Transverse colon (tissue), 4 donors: Measurements from ENCODE around the gene SLC7A14. TPM values are rescaled to one million over a fixed set of nuclear protein-coding genes. Genes with fewer than 3 reads are reported as not detected.

ENCODE experiments used
- DNase-seq: peaks from one replicate; pipeline ENCODE4 v3.0.0-alpha.2; 2019
- H3K27ac ChIP-seq, 4 donors: fragments of 200-600 bp; sonication (generic); 2 replicates each; pipeline ENCODE4 v1.5.1; 2016 to 2018; ENCODE audit warnings: inconsistent platforms in 4 of 4
- H3K27me3 ChIP-seq: fragments of 200-600 bp; sonication (generic); 2 replicates; pipeline ENCODE4 v1.5.1; 2017; ENCODE audit warnings: inconsistent platforms
- H3K36me3 ChIP-seq, 4 donors: fragments of 200-600 bp; sonication (generic); 2 replicates each; pipeline ENCODE4 v1.5.1; 2017 to 2019; ENCODE audit warnings: inconsistent platforms in 4 of 4
- H3K4me1 ChIP-seq, 4 donors: fragments of 200-600 bp; sonication (generic); 2 replicates each; pipeline ENCODE4 v1.5.1; 2017 to 2020; ENCODE audit warnings: inconsistent platforms in 4 of 4
- H3K4me3 ChIP-seq, 4 donors: fragments of 200-600 bp; sonication (generic); 1 replicate in 1 of 4; 2 replicates in 3 of 4; pipeline versions ENCODE4 v1.5.1 to v1.6.1; 2017 to 2019; ENCODE audit warnings: inconsistent platforms in 4 of 4
- H3K9me3 ChIP-seq, 2 donors: fragments of 200-600 bp; sonication (generic); 2 replicates each; pipeline ENCODE4 v1.5.1; 2017 to 2019; ENCODE audit warnings: inconsistent platforms in 2 of 2
- EP300 ChIP-seq: sonication (generic); formaldehyde crosslinking; IDR thresholded peaks from one replicate; pipeline ENCODE4 v1.6.1; 2017; ENCODE audit warnings: antibody characterized with exemption, low read depth
- POLR2A ChIP-seq: fragments of 450-650 bp; IDR thresholded peaks from one replicate; pipeline ENCODE4 v1.6.1; 2016; ENCODE audit warnings: antibody characterized with exemption, mild to moderate bottlenecking, moderate library complexity
- POLR2AphosphoS5 ChIP-seq, 3 donors: sonication (generic); formaldehyde crosslinking; IDR thresholded peaks; one replicate each; pipeline ENCODE4 v1.6.1; 2016; ENCODE audit warnings: antibody characterized with exemption in 3 of 3
- WGBS, 2 donors: methylation state at CpG; one replicate each; pipeline ENCODE4 v1.1.5; 2018; ENCODE audit warnings: low coverage in 1 of 2; 5-methylcytosine and 5-hydroxymethylcytosine counted together
- in situ Hi-C, 4 donors: fragments of 200-750 bp; cut with MboI; loops; one replicate each; pipeline versions ENCODE4 v1.15.0 to v1.15.1; 2017; ENCODE audit warnings: low sequenced_read_pairs in 3 of 4, low pct_ligation_motif_present in 1 of 4, low pct_unique_long_range_greater_than_20kb in 1 of 4
- intact Hi-C: fragments of 100-400 bp; cut with DNase I; formaldehyde crosslinking; loops from one replicate; pipeline ENCODE4 v1.15.1; 2023; ENCODE audit warnings: low total_unique reads
- total RNA-seq, 4 donors: library from RNA; depleted of rRNA; stranded (reverse); fragments of >200 nt; gene quantifications; one replicate each; pipeline ENCODE4 v1.1.0, GENCODE V29; 2016
- TF ChIP-seq, protein P1 (sequence below), 5 experiments: fragments of 200-600 bp in 3 of 5; fragments of 450-650 bp in 2 of 5; sonication (generic) in 3 of 5; IDR thresholded peaks; 1 replicate in 2 of 5; 2 replicates in 3 of 5; pipeline ENCODE4 v1.5.1; 2016 to 2017; ENCODE audit warnings: antibody characterized with exemption in 5 of 5, inconsistent platforms in 3 of 5, mild to moderate bottlenecking in 2 of 5, moderate library complexity in 1 of 5

The SLC7A14 gene
- total RNA-seq, 4 donors from 2014 or later, result 0.48 to 0.80 (median 0.72) TPM

DNA sequence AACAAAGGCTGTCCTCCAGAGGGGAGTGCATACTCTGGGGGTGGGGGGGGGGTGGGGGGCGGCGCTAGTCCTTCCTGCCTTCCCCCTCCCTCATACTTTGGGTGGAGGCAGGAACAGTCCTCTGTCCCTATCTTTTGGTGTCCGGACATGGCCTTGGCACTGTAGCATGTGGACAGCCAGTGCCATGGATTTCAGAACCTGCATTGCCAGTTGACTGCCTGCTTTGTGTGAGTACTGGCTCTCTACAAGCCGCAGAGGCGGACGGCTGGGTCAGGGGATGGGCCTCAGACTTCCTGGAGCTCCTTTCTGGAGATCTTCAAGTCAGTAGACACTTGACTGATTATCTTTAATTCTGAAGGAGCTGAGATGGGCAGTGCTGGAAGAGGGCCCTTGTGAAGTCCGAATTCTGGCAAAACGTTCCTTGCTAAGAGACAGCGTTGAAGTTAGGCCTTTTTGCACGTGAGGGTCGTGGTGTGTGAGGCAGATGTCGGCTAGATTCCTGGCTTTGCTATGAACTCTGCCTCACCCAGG is 164.7 kb downstream of the SLC7A14 start:
- H3K9me3 ChIP-seq, result no peaks in the 10 kb centered on the region
- WGBS, 2 donors, result 60 to 70% methylated on average over 1 to 12 of the region's 12 CpGs
- peaks cover 46% of the 10 kb centered on the region for H3K27me3 ChIP-seq
- TF ChIP-seq EP300 (no peak), POLR2A (no peak), POLR2AphosphoS5 (IDR thresholded peaks at IDR 0.05) (no peak)
- TF ChIP-seq, protein P1, sequence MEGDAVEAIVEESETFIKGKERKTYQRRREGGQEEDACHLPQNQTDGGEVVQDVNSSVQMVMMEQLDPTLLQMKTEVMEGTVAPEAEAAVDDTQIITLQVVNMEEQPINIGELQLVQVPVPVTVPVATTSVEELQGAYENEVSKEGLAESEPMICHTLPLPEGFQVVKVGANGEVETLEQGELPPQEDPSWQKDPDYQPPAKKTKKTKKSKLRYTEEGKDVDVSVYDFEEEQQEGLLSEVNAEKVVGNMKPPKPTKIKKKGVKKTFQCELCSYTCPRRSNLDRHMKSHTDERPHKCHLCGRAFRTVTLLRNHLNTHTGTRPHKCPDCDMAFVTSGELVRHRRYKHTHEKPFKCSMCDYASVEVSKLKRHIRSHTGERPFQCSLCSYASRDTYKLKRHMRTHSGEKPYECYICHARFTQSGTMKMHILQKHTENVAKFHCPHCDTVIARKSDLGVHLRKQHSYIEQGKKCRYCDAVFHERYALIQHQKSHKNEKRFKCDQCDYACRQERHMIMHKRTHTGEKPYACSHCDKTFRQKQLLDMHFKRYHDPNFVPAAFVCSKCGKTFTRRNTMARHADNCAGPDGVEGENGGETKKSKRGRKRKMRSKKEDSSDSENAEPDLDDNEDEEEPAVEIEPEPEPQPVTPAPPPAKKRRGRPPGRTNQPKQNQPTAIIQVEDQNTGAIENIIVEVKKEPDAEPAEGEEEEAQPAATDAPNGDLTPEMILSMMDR (IDR thresholded peaks at IDR 0.05), result no peak
- H3K4me3 ChIP-seq, result no peak overlapping the region
- DNase-seq, result no peak
- intact Hi-C loops (no loop called here), in situ Hi-C loops (loop anchor here in 3 of 4 donors (25.0 kb wide), 3 partner anchors 109 to 391 kb away; no protein-coding TSS in a partner anchor)
- peak overlapping the region in 1 of 4 donors; percentile 44 for H3K27ac ChIP-seq
- H3K4me1 ChIP-seq, result peaks cover 4 to 19% (median 18%) of the 10 kb centered on the region in 4 donors
- H3K36me3 ChIP-seq, result no peaks in the 10 kb centered on the region

DNA sequence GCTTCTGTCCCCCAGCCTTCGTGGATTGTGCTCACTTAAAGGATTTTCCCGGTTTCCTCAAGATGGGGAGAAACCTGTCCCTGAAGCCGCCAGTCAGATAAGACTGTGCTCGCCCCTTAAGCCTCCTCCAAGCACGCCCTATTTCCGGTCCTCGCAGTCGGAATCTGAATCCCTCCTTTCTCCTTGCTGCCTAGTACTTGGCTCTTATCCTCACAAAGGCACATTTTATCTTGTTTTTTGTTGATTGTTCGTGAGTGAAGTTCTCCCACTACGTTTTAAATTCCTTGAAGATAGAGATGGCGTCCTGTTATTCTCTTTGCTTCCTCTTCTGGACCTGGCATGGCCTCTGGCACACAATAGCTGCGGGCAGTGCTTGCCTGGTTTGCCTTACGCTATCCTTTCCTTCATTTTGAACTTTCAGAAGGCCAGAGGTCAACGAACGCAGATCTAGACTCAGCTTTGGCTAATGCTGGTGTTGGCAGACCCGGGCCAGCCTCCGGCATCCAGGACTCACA is 165.5 kb downstream of the SLC7A14 start:
- 76% methylated on average over 17 of the region's 17 CpGs; no CpG with 5 or more reads in 1 of the 2 donors for WGBS, 2 donors
- in situ Hi-C loops, result loop anchor here in 3 of 4 donors (25.0 kb wide), 3 partner anchors 108 to 392 kb away; no protein-coding TSS in a partner anchor
- peak overlapping the region in 1 of 4 donors; percentile 44 for H3K27ac ChIP-seq
- no peak for DNase-seq
- peak overlapping the region in 1 of 4 donors; percentile 57 for H3K4me3 ChIP-seq
- H3K9me3 ChIP-seq, result no peaks in the 10 kb centered on the region
- no peaks in the 10 kb centered on the region for H3K36me3 ChIP-seq
- peaks cover 47% of the 10 kb centered on the region for H3K27me3 ChIP-seq
- intact Hi-C loops, result no loop called here
- TF ChIP-seq EP300, result no peak
- H3K4me1 ChIP-seq, result peaks cover 4 to 19% (median 18%) of the 10 kb centered on the region in 4 donors

- no peak for TF ChIP-seq POLR2A
- TF ChIP-seq EP300, result no peak
- no peak for TF ChIP-seq POLR2AphosphoS5 (IDR thresholded peaks at IDR 0.05)
- TF ChIP-seq, protein P1 (IDR thresholded peaks at IDR 0.05), result no peak
- Histone ChIP-seq H3K36me3 (no peaks in the 10 kb centered on the region), H3K27me3 (peaks cover 50% of the 10 kb centered on the region), H3K9me3 (no peaks in the 10 kb centered on the region), H3K4me3 (peak overlapping the region; percentile 3 to 57 (median 12)), H3K4me1 (peaks cover 4 to 19% (median 18%) of the 10 kb centered on the region in 4 donors), H3K27ac (peak overlapping the region in 2 of 4 donors; percentile 0 to 44)
- 21% methylated on average over 43 of the region's 58 CpGs; no CpG with 5 or more reads in 1 of the 2 donors for WGBS, 2 donors
- in situ Hi-C loops, result loop anchor here (10.0 to 25.0 kb wide), 5 partner anchors 107 to 395 kb away; no protein-coding TSS in a partner anchor
- no peak for DNase-seq
- intact Hi-C loops, result no loop called here
These were observed 166.3 kb downstream of the SLC7A14 start for GRCh38 chr3:170419557-170420087.

DNA sequence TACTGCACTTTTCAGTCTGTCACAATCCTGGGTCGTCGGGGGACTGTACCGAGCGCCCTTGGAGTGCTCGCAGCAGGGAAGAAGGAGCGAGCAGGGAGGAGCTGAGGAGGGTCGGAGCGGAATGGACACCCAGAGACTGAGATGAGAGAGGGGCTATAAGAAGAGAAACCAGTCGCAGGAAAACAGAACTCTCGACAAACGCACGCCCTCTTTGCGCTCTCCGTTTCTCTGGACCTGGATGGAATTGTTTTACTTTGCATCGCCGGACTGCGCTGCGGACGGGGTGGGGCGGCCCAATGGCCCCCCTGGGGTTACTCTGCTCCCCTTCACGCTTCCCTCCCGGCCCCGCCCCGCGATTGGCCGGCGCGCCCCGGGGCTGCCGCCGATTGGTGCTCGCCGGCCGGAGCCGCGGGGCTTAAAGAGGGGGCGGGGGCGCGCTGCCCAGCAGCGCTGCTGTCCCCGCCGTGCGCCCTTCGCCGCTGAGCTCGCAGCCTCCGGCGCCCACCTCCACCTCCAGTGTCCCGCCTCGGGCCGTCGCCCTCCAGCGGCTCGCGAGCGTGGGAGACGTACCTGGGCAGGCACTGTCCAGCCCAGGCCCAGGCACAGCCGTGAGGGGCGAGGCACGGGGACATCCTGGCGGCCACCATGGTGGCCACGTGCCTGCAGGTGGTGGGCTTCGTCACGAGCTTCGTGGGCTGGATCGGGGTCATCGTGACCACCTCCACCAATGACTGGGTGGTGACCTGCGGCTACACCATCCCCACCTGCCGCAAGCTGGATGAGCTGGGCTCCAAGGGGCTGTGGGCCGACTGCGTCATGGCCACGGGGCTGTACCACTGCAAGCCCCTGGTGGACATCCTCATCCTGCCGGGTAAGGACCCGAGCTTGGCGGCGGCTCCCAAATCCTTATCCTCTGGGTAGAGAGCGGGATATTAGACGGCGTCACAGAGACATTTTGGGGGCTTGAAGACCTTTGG is 167.2 kb downstream of the SLC7A14 start, which contains the start of gene CLDN11:
Gene CLDN11 (plus strand): TSS at position 447 of the 977 bp plus-strand sequence. CDS start 199 bp downstream, at position 646.
- intact Hi-C loops, result no loop called here
- H3K4me1 ChIP-seq, result peaks cover 4 to 19% (median 18%) of the 10 kb centered on the region in 4 donors
- WGBS, 2 donors, result 7% methylated on average over 61 of the region's 79 CpGs; no CpG with 5 or more reads in 1 of the 2 donors
- peak within 1 kb of the TSS in 2 of 4 donors; percentile 3 to 34 for H3K27ac ChIP-seq
- no peaks in the 10 kb centered on the region for H3K9me3 ChIP-seq
- in situ Hi-C loops, result loop anchor here (10.0 to 25.0 kb wide), 5 partner anchors 106 to 396 kb away; no protein-coding TSS in a partner anchor
- TF ChIP-seq EP300 (no peak), POLR2AphosphoS5 (IDR thresholded peaks at IDR 0.05) (peak in 1 of 3 donors; percentile 10), POLR2A (no peak)
- TF ChIP-seq, protein P1 (IDR thresholded peaks at IDR 0.05), result no peak
- no peaks in the 10 kb centered on the region for H3K36me3 ChIP-seq
- DNase-seq, result no peak
- H3K4me3 ChIP-seq, result peak within 1 kb of the TSS; percentile 10 to 57 (median 32)
- H3K27me3 ChIP-seq, result peaks cover 50% of the 10 kb centered on the region
